Prostate gland (tissue), 2 donors: Measurements from ENCODE around the gene IFT25. TPM values are rescaled to one million over a fixed set of nuclear protein-coding genes. Genes with fewer than 3 reads are reported as not detected.
"Not testable (repeated sequence)": the region's sequence is repeated elsewhere in the genome, so short reads cannot be mapped to it uniquely, and the experiment has no call there.

ENCODE experiments used
- DNase-seq: peaks from one replicate; pipeline ENCODE4 v3.0.0-alpha.2; 2019; ENCODE audit warnings: low spot score
- H3K27ac ChIP-seq, 2 donors: fragments of 200-600 bp; sonication (generic); 2 replicates each; pipeline ENCODE4 v1.5.1; 2017 to 2019
- H3K27me3 ChIP-seq: fragments of 200-600 bp; sonication (generic); replicated peaks from 2 replicates; pipeline ENCODE4 v1.5.1; 2019; ENCODE audit not compliant: insufficient read depth
- H3K36me3 ChIP-seq, 2 donors: fragments of 200-600 bp; sonication (generic); 1 replicate in 1 of 2; 2 replicates in 1 of 2; pipeline versions ENCODE4 v1.5.1 to v1.8.1; 2017 to 2019
- H3K4me1 ChIP-seq: fragments of 200-600 bp; sonication (generic); replicated peaks from 2 replicates; pipeline ENCODE4 v1.5.1; 2019
- H3K4me3 ChIP-seq, 2 donors: fragments of 200-600 bp; sonication (generic); 2 replicates each; pipeline ENCODE4 v1.5.1; 2017 to 2019
- H3K9me3 ChIP-seq: fragments of 200-600 bp; sonication (generic); 2 replicates; pipeline ENCODE4 v1.5.1; 2017
- POLR2A ChIP-seq: fragments of 450-650 bp; IDR thresholded peaks from one replicate; pipeline ENCODE4 v1.6.1; 2016; ENCODE audit warnings: antibody characterized with exemption, mild to moderate bottlenecking
- POLR2AphosphoS5 ChIP-seq: sonication (generic); formaldehyde crosslinking; IDR thresholded peaks from one replicate; pipeline ENCODE4 v1.6.1; 2017; ENCODE audit warnings: antibody characterized with exemption
- WGBS: methylation state at CpG from one replicate; pipeline ENCODE4 v1.1.5; 2018; 5-methylcytosine and 5-hydroxymethylcytosine counted together
- intact Hi-C: fragments of 100-400 bp; cut with DNase I; formaldehyde crosslinking; loops from one replicate; pipeline ENCODE4 v1.14.2; 2022
- total RNA-seq, 2 donors: library from RNA; depleted of rRNA; stranded (reverse); fragments of >200 nt; gene quantifications; one replicate each; pipeline ENCODE4 v1.1.0, GENCODE V29; 2016
- TF ChIP-seq, protein P1 (sequence below), 4 experiments: fragments of 200-600 bp in 2 of 4; fragments of 450-650 bp in 2 of 4; sonication (generic) in 2 of 4; IDR thresholded peaks; 1 replicate in 3 of 4; 2 replicates in 1 of 4; pipeline ENCODE4 v1.5.1; 2016 to 2019; ENCODE audit warnings: antibody characterized with exemption in 4 of 4, mild to moderate bottlenecking in 2 of 4, moderate library complexity in 2 of 4

The IFT25 gene
- total RNA-seq, 2 donors from 2014 or later, result 13.7 to 18.9 TPM

DNA sequence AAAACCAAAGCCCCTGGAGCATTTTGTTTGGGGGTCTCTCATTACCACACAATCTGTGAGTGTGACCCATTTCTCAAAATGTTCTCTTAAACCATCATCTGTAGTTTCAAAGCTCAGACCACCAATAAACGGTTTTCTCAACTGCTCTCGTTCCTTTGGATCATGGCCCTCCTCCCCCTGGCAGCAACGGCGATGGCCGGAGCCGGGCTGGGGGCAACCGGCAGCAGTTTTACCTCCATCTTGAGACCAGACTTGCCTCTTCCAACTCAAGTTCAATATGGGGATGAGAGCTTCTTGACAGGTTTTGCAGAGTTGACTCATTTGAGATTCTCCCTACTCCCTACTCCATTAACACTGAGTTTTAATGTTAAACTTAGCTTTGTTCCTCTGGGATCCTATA, 30.4 kb upstream of the IFT25 start:
- DNase-seq, result no peak
- WGBS, result 94% methylated on average over 7 of the region's 7 CpGs
- no peaks in the 10 kb centered on the region for H3K9me3 ChIP-seq
- H3K4me1 ChIP-seq, result no peaks in the 10 kb centered on the region
- intact Hi-C loops, result no loop called here
- TF ChIP-seq POLR2AphosphoS5 (no peak), POLR2A (no peak)
- TF ChIP-seq, protein P1, sequence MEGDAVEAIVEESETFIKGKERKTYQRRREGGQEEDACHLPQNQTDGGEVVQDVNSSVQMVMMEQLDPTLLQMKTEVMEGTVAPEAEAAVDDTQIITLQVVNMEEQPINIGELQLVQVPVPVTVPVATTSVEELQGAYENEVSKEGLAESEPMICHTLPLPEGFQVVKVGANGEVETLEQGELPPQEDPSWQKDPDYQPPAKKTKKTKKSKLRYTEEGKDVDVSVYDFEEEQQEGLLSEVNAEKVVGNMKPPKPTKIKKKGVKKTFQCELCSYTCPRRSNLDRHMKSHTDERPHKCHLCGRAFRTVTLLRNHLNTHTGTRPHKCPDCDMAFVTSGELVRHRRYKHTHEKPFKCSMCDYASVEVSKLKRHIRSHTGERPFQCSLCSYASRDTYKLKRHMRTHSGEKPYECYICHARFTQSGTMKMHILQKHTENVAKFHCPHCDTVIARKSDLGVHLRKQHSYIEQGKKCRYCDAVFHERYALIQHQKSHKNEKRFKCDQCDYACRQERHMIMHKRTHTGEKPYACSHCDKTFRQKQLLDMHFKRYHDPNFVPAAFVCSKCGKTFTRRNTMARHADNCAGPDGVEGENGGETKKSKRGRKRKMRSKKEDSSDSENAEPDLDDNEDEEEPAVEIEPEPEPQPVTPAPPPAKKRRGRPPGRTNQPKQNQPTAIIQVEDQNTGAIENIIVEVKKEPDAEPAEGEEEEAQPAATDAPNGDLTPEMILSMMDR (IDR thresholded peaks at IDR 0.05), result no peak
- no peaks in the 10 kb centered on the region for H3K36me3 ChIP-seq
- H3K4me3 ChIP-seq, result no peak overlapping the region
- no peaks in the 10 kb centered on the region for H3K27me3 ChIP-seq
- H3K27ac ChIP-seq, result no peak overlapping the region

DNA sequence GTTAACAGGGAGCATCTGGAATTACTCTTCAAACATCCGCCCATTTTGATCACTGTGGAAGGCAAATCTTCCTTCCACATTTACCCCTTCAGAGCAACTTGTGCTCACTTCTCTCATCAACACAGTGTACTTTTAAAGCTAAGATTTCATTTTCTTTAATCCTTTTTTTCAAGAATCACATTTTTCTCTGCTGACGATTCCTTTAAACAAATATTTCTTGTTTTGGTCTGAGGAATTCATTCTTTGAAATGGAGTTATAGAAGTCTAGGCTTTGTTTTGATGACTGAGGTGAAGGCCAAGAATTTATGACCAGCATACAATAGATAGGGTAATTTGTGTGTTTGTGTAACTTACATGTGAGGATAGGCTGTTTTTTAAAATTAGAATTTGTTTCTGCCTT, 26.2 kb upstream of the IFT25 start:
- no peaks in the 10 kb centered on the region for H3K27me3 ChIP-seq
- H3K4me3 ChIP-seq, result no peak overlapping the region
- intact Hi-C loops, result no loop called here
- no peak for DNase-seq
- TF ChIP-seq POLR2AphosphoS5, result no peak
- TF ChIP-seq POLR2A, result no peak
- TF ChIP-seq, protein P1 (IDR thresholded peaks at IDR 0.05), result no peak
- no peaks in the 10 kb centered on the region for H3K4me1 ChIP-seq
- H3K36me3 ChIP-seq, result peaks cover 0 to 11% of the 10 kb centered on the region in 2 donors
- no peak overlapping the region for H3K27ac ChIP-seq
- WGBS, result 61% methylated on average over 2 of the region's 2 CpGs
- H3K9me3 ChIP-seq, result no peaks in the 10 kb centered on the region

DNA sequence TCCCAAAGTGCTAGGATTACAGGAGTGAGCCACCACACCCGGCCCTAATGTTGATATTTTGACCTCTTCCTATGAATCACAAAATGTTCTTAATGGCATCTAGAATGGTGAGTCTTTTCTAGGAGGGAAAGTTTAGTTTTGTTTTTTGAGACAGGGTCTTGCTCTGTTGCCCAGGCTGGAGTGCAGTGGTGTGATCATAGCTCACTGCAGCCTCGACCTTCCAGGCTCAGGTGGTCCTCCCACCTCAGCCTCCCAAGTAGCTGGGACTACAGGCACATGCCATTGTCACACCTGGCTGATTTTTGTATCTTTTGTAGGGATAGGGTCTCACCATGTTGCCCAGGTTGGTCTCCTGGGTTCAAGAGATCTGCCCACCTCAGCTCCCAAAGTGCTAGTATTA, 23.8 kb upstream of the IFT25 start:
- peaks cover 0 to 18% of the 10 kb centered on the region in 2 donors for H3K36me3 ChIP-seq
- H3K27ac ChIP-seq, H3K9me3 ChIP-seq, intact Hi-C loops, H3K27me3 ChIP-seq, H3K4me1 ChIP-seq, H3K4me3 ChIP-seq, DNase-seq: not testable (repeated sequence)
- WGBS, result 90% methylated on average over 2 of the region's 2 CpGs

DNA sequence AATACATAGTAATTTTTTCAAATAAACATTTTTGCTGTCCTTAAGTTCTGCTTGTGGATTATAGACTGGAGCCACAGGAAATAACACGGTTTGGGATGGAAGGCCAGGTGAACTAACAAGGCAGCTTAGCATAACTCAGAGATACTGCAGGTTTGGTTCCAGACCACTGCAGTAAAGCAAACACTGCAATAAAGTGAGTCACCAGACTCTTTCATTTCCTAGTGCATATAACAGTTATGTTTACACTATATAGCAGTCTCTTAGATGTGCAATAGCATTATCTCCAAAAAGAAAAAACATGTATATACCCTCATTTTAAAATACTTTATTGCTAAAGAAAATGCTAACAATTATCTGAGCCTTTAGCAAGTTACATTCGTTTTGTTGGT, 22.6 kb upstream of the IFT25 start:
- Histone ChIP-seq H3K36me3 (peaks cover 0 to 18% of the 10 kb centered on the region in 2 donors), H3K9me3 (no peaks in the 10 kb centered on the region), H3K4me3 (no peak overlapping the region), H3K27ac (no peak overlapping the region), H3K27me3 (no peaks in the 10 kb centered on the region), H3K4me1 (no peaks in the 10 kb centered on the region)
- intact Hi-C loops, result no loop called here
- WGBS, result 43% methylated on average over 2 of the region's 2 CpGs
- TF ChIP-seq, protein P1 (IDR thresholded peaks at IDR 0.05), result no peak
- TF ChIP-seq POLR2AphosphoS5, result peak; percentile 37
- no peak for DNase-seq

DNA sequence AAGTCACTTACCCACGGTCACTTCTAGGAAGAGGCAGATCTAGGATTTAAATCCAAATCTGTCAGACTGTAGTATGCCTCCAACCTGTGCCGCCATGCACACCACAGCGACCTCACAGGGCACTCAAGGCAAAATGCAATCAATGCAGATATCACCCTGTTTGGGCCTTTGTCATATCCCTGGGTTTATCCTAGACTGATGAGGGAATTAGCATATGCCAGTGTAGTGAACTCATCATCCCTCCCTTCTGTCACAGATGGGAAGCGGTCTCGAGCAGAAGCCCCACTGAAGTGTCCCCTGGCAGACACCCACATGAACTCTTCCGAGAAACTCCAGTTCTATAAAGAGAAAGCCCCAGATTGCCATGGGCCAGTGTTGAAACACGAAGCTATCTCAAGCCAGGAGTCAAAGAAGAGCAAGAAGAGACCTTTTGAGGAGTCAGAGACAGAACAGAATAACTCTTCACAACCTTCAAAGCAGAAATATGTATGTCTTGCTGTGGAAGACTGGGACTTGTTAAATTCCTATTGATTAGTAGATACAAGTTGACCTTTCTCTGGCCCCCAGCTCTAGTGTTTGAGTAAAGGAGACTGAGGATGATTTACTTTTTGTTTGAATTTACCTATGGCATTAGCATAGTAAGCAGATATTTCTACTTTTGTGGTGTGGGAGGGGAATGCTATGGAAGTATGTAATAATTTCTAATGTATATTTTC, 22.1 kb upstream of the IFT25 start:
- Histone ChIP-seq H3K4me1 (no peaks in the 10 kb centered on the region), H3K9me3 (no peaks in the 10 kb centered on the region), H3K36me3 (peaks cover 0 to 18% of the 10 kb centered on the region in 2 donors), H3K27me3 (no peaks in the 10 kb centered on the region), H3K4me3 (no peak overlapping the region), H3K27ac (no peak overlapping the region)
- WGBS, result 81% methylated on average over 7 of the region's 7 CpGs
- no peak for DNase-seq
- intact Hi-C loops, result no loop called here
- no peak for TF ChIP-seq POLR2A
- TF ChIP-seq POLR2AphosphoS5, result no peak
- TF ChIP-seq, protein P1 (IDR thresholded peaks at IDR 0.05), result no peak
